ENCODE results near the gene CYB5A.

Gene CYB5A, protein sequence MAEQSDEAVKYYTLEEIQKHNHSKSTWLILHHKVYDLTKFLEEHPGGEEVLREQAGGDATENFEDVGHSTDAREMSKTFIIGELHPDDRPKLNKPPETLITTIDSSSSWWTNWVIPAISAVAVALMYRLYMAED

DNA sequence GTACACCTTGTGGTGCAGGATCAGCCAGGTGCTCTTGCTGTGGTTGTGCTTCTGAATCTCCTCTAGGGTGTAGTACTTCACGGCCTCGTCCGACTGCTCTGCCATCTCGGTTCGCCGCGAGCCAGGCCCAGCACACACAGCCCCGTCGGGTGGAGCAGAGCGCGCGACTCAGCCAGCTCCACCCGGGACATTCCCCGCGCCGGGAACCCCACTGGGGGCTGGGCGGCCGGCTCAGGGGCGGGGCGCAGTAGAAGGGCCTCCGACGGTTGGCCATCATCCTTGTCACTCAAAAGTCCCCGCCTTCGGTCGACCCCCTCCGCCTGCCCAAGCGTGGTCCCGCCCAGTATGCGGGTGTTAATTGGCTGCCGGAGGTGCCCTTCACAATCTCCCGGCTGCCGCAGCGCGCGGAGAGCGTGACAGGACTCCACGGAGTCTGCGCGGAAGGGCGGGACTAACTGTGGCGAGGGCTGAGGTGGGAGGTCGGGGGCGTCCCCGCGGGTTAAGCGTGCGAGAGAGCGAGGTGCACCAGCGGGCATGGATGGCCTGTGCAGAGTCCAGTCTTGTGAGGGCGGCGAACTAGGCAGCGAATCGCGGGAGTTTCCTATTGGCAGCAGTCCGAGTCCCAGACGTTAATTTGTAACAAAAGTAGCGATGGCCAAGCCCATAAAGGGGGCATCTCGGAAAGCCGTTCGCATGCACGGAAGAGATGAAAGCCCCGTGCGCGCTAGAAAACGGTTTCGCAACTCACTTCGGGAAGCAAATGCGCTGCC is at the start of gene CYB5A:
CYB5A (minus strand) TSS at position 193 of the 770 bp plus-strand sequence; CDS start at position 105, 88 bp downstream.
- peak; percentile 99 for DNase-seq (ENCODE audit: low spot score)
- TF ChIP-seq, protein P1, sequence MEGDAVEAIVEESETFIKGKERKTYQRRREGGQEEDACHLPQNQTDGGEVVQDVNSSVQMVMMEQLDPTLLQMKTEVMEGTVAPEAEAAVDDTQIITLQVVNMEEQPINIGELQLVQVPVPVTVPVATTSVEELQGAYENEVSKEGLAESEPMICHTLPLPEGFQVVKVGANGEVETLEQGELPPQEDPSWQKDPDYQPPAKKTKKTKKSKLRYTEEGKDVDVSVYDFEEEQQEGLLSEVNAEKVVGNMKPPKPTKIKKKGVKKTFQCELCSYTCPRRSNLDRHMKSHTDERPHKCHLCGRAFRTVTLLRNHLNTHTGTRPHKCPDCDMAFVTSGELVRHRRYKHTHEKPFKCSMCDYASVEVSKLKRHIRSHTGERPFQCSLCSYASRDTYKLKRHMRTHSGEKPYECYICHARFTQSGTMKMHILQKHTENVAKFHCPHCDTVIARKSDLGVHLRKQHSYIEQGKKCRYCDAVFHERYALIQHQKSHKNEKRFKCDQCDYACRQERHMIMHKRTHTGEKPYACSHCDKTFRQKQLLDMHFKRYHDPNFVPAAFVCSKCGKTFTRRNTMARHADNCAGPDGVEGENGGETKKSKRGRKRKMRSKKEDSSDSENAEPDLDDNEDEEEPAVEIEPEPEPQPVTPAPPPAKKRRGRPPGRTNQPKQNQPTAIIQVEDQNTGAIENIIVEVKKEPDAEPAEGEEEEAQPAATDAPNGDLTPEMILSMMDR (IDR thresholded peaks at IDR 0.05; ENCODE audit: extremely low read depth, insufficient read depth, missing control alignments) = no peak
- in situ Hi-C loops (cut with MboI; ENCODE audit: low pct_unique_long_range_greater_than_20kb, low sequenced_read_pairs, unreplicated experiment) = no loop called here

DNA sequence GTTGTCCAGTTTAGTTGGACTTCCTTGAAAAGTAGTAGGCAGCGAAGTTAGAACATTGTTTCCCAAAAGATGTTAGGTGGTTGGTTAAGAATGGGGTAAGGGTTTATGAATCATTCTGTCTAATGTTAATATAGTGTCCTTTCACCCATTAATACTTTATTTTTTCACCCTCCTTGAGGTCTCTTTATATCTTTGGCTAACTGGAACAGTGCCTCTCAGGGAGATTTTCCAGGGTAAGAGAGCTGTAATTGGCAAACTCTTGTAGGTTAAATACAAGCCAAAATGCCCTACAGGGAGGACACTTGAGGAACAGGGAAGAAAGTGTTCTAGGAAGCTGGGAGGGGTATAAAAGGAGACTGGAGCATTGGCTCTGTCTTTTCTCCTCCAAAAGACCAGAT is 46.1 kb upstream of the CYB5A start:
- in situ Hi-C loops (cut with MboI; ENCODE audit: low pct_unique_long_range_greater_than_20kb, low sequenced_read_pairs, unreplicated experiment) = loop anchor here (25.0 kb wide), 1 partner anchor 151 kb away; no protein-coding TSS in a partner anchor

DNA sequence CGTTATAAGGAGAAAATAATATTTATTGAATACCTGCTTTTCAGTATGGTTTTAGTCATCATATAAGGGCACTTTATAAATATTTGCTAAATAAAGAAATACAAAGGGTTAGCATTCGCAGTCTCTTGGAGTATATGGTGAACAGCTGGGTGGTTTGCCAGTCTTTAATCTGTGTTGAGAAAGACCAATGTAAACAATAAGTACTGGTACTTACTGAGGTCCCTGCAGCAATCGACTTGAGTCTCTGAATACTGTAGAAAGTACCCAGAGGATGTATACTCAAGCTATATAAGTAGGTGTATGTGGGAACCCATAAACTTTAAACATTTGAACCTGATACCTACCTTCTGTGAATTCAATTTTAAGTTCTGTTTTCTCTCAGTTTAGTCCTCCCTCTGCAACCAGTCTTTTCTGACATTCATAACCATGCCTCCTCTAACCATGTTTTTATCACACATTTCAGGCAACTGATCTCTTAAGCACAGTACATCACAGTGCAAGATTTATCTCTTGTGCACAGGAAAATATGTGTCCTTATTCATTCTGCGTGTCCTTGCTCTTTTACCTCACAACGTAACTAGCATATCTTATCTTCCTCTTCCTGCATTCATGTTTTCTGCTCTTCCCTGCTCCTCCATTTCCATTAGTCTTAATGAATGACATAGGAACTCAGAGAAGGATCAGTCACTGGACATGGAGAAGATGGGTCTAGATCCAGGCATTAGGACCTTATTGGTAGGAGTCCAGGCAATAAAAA is 45.6 kb upstream of the CYB5A start:
- TF ChIP-seq, protein P1 (IDR thresholded peaks at IDR 0.05; ENCODE audit: extremely low read depth, insufficient read depth, missing control alignments) = no peak
- in situ Hi-C loops (cut with MboI; ENCODE audit: low pct_unique_long_range_greater_than_20kb, low sequenced_read_pairs, unreplicated experiment) = loop anchor here (25.0 kb wide), 1 partner anchor 150 kb away; no protein-coding TSS in a partner anchor
- no peak for DNase-seq (ENCODE audit: low spot score)

More for the DNA sequence above, 46.1 kb upstream of the CYB5A start:
- DNase-seq (ENCODE audit: low spot score) = no peak
- TF ChIP-seq, protein P1 (IDR thresholded peaks at IDR 0.05; ENCODE audit: extremely low read depth, insufficient read depth, missing control alignments) = no peak

DNA sequence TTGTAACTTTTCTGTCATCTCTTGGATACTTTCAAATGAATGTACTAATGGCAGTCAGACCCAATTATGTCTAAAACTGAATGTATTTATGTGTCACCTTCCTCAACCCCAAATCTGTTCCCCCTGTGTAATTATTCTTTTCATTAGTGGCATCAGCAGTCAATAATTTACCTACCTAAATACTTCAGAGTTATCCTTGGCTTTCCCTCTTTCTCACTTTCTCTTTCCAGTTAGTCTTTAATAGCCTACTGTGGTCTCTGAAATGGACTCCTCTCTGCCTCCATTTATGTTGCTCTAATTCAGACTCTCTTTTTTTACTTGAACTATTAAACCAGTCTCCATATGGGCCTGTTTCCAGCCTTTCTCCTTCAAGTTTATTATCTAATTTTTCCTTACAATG is 44.9 kb upstream of the CYB5A start:
- in situ Hi-C loops (cut with MboI; ENCODE audit: low pct_unique_long_range_greater_than_20kb, low sequenced_read_pairs, unreplicated experiment) = loop anchor here (25.0 kb wide), 1 partner anchor 149 kb away; no protein-coding TSS in a partner anchor
- DNase-seq (ENCODE audit: low spot score) = no peak
- TF ChIP-seq, protein P1 (IDR thresholded peaks at IDR 0.05; ENCODE audit: extremely low read depth, insufficient read depth, missing control alignments) = no peak

DNA sequence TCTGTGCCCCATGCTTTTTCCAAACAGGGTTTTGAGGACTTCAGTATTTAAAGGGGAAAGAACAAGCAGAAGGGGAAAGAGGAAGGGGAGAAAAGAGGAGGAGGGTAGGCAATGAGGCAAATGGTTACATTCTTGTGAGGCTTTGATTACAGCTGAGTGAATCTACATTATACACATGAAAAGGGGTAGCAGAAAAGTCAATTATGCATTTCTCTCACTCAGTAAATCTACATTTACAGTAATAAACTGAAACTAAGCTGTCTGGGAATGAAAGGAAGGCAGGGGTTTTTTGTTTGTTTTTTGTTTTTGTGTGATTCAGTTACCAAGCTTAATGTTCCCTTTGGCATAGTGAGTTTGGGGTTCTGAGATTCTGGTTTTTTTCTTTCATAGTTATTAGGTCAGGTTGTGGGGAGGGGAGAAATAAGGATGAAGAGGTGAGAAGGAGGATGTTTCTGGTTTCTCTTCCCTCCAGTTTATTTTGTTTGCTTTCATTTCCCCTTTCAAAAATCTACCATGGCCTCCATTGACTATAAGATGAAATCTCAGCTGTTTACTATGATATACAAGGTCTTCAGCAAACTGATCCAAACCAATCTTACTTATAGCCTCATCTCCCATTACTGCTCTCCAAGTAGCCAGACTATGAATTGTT is 42.6 kb upstream of the CYB5A start:
- TF ChIP-seq, protein P1 (IDR thresholded peaks at IDR 0.05; ENCODE audit: extremely low read depth, insufficient read depth, missing control alignments) = no peak
- in situ Hi-C loops (cut with MboI; ENCODE audit: low pct_unique_long_range_greater_than_20kb, low sequenced_read_pairs, unreplicated experiment) = loop anchor here (25.0 kb wide), 1 partner anchor 147 kb away; no protein-coding TSS in a partner anchor
- no peak for DNase-seq (ENCODE audit: low spot score)

DNA sequence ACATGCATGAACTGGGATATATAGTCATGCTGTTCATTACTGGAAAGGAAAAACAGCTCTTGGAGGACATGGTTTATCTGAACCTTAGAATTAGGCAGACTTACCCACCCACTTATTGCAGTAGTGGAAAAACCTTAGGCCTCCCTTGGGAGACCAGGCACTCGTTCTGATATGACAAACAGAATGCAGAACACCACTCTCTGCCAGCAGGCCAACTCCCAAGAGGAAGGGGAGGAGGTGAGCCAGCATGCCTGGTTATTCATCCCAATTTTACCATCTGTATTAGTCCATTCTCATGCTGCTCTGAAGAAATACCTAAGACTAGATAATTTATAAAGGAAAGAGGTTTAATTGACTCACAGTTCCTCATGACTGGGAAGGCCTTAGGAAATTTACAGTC is 41.3 kb upstream of the CYB5A start:
- in situ Hi-C loops (cut with MboI; ENCODE audit: low pct_unique_long_range_greater_than_20kb, low sequenced_read_pairs, unreplicated experiment) = loop anchor here (25.0 kb wide), 1 partner anchor 146 kb away; no protein-coding TSS in a partner anchor
- TF ChIP-seq, protein P1 (IDR thresholded peaks at IDR 0.05; ENCODE audit: extremely low read depth, insufficient read depth, missing control alignments) = no peak
- no peak for DNase-seq (ENCODE audit: low spot score)

All from GM13977 (cell line).